ENCODE results near the gene LRRC46.

DNA sequence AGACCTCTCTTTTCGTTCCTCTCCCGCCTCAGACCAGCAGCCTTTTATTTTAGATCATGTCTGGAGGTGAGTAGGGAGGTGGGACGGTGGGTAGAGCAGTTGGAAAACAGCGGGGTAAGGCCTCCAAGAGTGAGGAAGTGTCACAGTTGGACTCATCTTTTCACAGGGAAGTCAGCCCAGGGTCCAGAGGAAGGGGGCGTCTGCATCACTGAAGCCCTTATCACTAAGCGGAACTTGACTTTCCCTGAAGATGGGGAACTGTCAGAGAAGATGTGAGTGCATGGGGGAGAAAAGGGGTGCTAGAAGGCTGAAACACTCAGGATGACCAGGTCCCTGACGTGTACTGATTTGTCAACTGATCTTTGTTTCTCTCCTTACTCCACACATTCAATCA is 461 bp downstream of the LRRC46 start:
- no peak for TF ChIP-seq EZH2 (IDR thresholded peaks at IDR 0.05; ENCODE audit: borderline replicate concordance, insufficient read depth, low read depth, low read length, poor library complexity, severe bottlenecking)
- TF ChIP-seq, protein P1, sequence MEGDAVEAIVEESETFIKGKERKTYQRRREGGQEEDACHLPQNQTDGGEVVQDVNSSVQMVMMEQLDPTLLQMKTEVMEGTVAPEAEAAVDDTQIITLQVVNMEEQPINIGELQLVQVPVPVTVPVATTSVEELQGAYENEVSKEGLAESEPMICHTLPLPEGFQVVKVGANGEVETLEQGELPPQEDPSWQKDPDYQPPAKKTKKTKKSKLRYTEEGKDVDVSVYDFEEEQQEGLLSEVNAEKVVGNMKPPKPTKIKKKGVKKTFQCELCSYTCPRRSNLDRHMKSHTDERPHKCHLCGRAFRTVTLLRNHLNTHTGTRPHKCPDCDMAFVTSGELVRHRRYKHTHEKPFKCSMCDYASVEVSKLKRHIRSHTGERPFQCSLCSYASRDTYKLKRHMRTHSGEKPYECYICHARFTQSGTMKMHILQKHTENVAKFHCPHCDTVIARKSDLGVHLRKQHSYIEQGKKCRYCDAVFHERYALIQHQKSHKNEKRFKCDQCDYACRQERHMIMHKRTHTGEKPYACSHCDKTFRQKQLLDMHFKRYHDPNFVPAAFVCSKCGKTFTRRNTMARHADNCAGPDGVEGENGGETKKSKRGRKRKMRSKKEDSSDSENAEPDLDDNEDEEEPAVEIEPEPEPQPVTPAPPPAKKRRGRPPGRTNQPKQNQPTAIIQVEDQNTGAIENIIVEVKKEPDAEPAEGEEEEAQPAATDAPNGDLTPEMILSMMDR (IDR thresholded peaks at IDR 0.05), result no peak
